GM12891 (cell line): ENCODE results near the gene ANAPC13.

ENCODE experiments used
- DNase-seq: peaks from one replicate; pipeline ENCODE4 v3.0.0; 2011; ENCODE audit warnings: low spot score; ENCODE audit not compliant: insufficient read length
- FAIRE-seq: peaks from 2 replicates; lab custom pipeline; 2011; peaks lifted over from hg19 to GRCh38; lab: Jason Lieb, UNC
- PAX5 ChIP-seq: IDR thresholded peaks from 2 replicates; pipeline ENCODE4 v1.6.1; 2011; ENCODE audit warnings: low read length, moderate library complexity, mild to moderate bottlenecking; ENCODE audit not compliant: insufficient read depth, severe bottlenecking
- POLR2A ChIP-seq: IDR thresholded peaks from 2 replicates; pipeline ENCODE4 v1.6.1; 2011; ENCODE audit warnings: low read depth, low read length, control low read depth
- POLR2AphosphoS5 ChIP-seq: IDR thresholded peaks from 2 replicates; pipeline ENCODE4 v1.6.1; 2011; ENCODE audit warnings: low read depth, low read length, control low read depth
- POU2F2 ChIP-seq: IDR thresholded peaks from 2 replicates; pipeline ENCODE4 v1.6.1; 2011; ENCODE audit warnings: low read depth, mild to moderate bottlenecking, control low read depth, low read length, moderate library complexity
- SPI1 ChIP-seq: IDR thresholded peaks from 2 replicates; pipeline ENCODE4 v1.6.1; 2011; ENCODE audit warnings: low read depth, low read length, control low read depth
- TAF1 ChIP-seq: IDR thresholded peaks from 2 replicates; pipeline ENCODE4 v1.6.1; 2011; ENCODE audit warnings: low read depth, low read length, control low read depth

ANAPC13 gene

DNA sequence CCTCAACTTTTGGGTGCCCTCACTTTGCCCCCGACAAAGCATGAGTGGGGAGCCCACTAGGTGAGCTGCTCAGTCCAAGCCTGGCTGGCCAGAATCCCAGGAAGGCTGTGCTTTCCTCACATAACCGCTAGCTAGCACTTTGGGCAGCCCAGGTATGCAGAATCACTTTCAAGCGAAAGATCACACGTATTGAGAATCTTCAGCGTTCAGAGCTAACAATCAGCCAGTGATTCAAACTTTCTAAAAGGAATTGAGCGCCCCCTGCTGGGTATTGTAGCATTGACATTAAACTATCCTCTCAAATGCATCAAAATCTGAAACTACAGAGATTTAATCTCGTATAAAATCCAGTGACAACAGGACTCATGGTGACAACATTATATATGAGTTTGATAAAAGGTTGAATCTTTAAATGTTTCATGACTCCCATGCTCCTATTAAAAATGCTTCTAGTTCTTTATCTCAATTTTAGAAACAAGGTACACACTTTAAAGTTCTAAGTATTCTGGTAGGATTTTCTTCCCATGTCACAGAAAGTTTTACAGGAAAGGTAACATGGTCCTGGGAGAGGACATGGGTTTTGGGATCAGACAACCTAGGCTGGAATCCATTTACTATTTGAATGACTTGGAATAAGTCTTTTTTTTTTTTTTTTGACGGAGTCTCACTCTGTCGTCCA, 11.8 kb downstream of the ANAPC13 start:
- FAIRE-seq (peak; percentile 85), DNase-seq (peak; percentile 18)
- no peak for TF ChIP-seq POLR2A
- TF ChIP-seq SPI1, result no peak
- no peak for TF ChIP-seq PAX5
- TF ChIP-seq POLR2AphosphoS5, result no peak
- no peak for TF ChIP-seq POU2F2
- TF ChIP-seq TAF1, result no peak

DNA sequence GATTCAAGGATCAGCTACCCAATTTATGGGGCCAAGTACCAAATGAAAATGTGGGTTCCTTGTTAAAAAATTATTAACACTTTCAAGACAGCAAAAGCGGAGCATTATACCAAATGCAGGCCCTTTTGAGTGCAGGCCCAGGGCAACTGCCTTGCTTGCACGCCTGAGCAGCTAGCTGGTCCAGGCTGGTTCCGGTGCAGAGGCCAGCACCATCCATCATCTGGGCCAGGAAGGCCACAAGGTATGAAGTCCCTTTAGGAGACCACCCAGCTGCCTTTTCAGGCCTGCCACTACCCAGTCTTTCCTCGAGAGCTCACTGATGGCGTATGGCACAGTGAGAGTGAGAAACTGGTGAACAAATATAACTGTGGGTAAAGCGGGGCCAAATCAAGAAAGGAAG, 13.0 kb downstream of the ANAPC13 start:
- TF ChIP-seq TAF1 (no peak), POLR2A (no peak), POU2F2 (no peak), PAX5 (no peak), POLR2AphosphoS5 (no peak), SPI1 (no peak)
- no peak for FAIRE-seq
- no peak for DNase-seq

DNA sequence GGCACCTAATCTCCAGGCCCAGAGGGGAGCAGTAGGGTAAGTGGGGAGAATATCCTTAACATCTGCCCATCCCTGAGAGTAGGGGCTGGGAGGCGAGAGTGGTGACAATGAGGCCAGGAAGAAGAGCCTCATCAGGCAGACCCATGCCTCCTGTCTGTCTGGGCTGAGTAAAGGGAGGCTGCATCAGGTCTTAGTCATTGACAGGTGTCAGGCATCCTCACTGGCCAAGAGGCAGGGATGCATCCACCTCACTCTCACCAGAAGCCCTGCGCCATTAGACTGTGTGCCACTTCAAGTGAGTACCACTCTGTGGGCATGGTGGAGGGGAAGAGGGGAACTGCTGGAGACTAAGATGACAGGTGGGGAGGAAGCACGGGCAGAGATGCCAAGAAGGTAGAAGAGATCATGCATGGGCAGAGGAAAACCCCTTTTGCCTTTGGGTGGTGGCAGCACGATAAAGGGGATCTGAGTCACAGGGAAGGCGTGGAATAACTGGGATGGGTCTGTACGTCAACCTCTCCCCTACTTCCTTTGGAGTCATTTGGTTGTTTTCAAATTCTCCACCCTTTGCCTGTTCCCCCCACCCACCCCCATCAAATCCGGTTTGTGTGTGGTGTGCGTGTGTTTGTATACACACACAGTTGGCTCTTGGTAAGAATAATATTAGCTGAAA, 14.1 kb downstream of the ANAPC13 start:
- FAIRE-seq, result no peak
- no peak for DNase-seq
- TF ChIP-seq POLR2A (no peak), TAF1 (no peak), SPI1 (no peak), POU2F2 (no peak), PAX5 (no peak), POLR2AphosphoS5 (no peak)

DNA sequence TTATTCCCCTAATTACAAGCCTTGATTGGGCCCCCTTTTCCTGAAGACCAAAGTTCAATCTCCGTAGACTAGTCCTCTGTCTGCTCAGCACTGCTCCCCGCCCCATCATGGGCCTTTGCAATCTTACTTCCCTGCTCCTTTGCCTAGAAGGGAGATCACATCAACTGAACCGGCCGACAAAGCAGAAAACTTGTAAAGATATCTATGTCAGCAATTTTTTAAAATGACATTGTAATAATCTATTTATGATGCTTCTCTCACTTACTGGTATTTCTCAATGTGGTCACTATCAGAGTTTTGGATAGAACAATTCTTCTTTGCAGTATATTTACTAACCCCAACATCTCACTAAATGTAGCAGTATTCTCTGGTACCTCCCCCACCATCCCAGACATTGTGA, 17.3 kb downstream of the ANAPC13 start:
- FAIRE-seq, result no peak
- DNase-seq, result no peak
- no peak for TF ChIP-seq POLR2A
- TF ChIP-seq PAX5, result no peak
- no peak for TF ChIP-seq TAF1
- TF ChIP-seq SPI1, result no peak
- TF ChIP-seq POU2F2, result no peak
- no peak for TF ChIP-seq POLR2AphosphoS5

DNA sequence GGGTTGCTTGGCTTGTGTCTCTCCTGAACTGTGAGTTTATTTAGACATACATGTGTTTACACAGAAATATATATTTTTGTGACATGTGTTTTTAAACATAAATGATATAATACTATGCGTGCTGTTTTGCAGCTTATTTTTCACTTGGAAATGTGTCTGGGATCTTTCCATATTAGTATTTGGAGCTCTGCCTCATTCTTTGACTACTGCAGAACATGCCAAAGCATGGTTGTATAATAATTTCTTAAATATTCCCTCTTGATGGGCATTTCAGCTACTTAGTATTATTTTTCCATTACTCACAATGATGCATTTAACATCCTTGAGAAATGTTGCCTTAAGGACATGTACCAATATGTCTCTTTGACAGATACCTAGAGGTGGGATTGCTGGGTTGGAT, 19.5 kb downstream of the ANAPC13 start:
- no peak for DNase-seq
- TF ChIP-seq PAX5 (no peak), POLR2AphosphoS5 (no peak), POLR2A (no peak), SPI1 (no peak), POU2F2 (no peak), TAF1 (no peak)
- FAIRE-seq, result no peak

DNA sequence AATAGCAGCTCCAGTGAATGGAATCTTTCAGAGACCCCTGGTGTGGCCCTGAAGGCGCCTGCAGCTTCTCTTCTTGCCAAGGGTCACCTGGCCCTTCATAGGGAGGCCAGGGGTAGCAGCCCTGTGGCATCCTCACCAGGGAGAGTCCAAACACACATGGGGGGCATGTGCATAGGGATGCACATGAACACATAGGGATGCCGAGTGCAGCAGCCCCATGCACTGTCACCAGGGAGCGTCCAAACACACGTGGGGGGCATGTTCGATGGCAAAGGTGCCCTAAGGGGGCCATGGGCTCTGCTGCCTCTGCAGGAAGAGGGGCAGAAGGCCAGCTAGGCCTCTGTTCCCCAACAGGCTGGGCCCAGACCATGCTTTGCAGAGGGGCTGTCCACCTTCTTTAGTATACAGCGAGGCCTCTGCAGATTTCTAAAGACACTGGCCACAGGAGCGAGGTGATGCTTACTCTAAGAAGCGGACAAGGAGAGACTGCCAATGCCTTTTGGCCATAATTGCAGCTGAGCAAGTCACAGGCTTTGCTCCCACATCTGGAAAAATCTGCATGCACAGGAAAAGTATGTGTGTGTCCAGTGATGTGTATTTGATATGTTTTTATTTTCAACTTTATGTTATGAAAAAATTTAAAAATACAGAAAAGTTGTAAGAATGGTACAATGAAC, 21.0 kb downstream of the ANAPC13 start:
- TF ChIP-seq POU2F2, result no peak
- no peak for TF ChIP-seq POLR2A
- no peak for TF ChIP-seq SPI1
- TF ChIP-seq POLR2AphosphoS5, result no peak
- TF ChIP-seq TAF1, result no peak
- DNase-seq, result no peak
- FAIRE-seq, result no peak

DNA sequence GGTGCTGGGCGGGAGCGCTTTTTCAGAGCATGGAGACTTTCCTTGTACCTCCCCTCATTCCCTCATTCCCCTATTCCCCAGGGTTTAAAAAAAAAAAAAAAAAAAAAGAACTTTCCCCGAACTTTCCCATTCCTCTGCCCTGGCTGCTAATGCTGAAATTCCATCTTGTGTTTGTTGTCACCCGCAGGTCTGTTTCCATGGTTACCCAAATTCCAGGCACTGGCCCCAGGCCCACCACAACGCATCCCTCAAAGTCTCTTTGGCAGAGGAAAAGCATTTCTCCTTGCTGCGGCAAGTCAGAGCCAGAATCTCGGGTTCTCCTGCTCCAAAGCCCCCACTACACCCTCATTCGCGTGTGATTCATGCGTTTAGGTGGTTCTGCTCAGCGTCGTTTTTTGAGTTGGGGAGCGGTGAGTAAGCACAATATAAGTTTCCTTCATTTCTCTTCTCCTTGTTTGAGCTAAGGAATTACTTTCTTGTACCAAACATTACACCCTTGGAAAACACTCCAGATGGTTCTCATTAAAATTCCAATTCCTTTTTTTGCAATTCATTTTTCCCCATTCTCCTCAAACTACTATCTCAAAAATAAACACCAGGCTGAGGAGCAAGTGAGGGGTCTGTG, 21.6 kb downstream of the ANAPC13 start:
- TF ChIP-seq POLR2A, result no peak
- TF ChIP-seq TAF1, result no peak
- TF ChIP-seq SPI1, result no peak
- FAIRE-seq, result no peak
- DNase-seq, result no peak

DNA sequence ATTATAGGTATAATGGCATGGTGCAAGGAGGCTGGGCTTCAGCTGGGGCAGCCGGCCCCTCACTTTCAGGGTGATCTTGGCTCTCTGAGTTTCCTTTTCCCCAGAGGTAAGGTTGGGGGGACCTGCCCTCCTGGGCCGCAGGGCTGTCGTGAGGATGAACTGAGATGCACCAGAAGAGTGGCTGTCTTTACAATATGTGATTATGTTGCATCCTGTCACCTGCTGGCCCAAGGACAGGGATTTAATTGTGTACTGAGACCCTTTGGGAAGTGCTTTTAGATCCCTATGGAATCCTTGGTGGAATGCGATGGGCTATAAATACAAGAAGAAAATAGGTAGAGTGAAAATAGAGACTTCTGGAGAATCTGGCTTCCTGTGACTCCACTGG, 22.1 kb downstream of the ANAPC13 start:
- no peak for TF ChIP-seq POLR2A
- TF ChIP-seq TAF1, result no peak
- no peak for TF ChIP-seq POLR2AphosphoS5
- no peak for TF ChIP-seq PAX5
- no peak for TF ChIP-seq SPI1
- no peak for TF ChIP-seq POU2F2
- no peak for FAIRE-seq
- no peak for DNase-seq

DNA sequence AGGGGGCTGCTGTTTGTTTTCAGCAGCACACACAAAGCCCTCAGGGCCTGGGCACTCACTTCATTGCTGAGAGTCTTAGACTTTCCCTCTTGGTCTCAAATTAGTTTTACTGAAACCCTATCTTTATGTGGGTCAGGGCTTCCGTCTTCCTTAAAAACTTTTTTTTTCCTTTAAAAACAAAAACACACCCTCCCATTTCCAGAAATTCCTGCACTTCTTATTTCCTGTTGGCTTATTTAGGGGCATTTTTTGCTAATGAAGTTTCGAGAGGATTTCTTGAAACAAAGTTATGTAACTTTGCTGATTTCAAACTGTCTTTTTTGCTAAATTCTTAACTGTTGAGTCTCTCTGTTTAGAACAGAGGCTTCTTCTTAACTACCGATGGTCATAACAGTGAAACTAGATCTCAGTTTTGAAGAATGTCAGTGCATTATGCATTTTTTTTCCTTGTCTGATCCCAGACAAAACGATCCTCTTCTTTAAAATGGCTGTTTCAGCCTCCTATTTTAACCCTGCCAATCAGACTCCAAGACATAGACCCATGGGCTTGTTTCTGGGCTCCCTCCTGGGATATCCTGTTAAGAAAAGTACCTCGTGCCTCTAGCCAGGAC, 23.3 kb downstream of the ANAPC13 start:
- no peak for TF ChIP-seq POLR2AphosphoS5
- no peak for TF ChIP-seq POU2F2
- TF ChIP-seq TAF1, result no peak
- TF ChIP-seq SPI1, result no peak
- no peak for TF ChIP-seq PAX5
- no peak for TF ChIP-seq POLR2A
- no peak for DNase-seq
- FAIRE-seq, result no peak
